Mammary epithelial cell (primary cell): ENCODE results near the gene MBD1.

Experiments
- CTCF ChIP-seq, 2 donors: IDR thresholded peaks in 1 of 2; conservative IDR thresholded peaks in 1 of 2; 2 replicates each; pipeline ENCODE4 v1.5.1; 2011 to 2012; ENCODE audit warnings: inconsistent platforms in 2 of 2, low read length in 2 of 2, mild to moderate bottlenecking in 2 of 2, control low read depth in 1 of 2, low read depth in 1 of 2; ENCODE audit not compliant: insufficient read depth in 1 of 2; ENCODE audit errors: extremely low read depth in 1 of 2
- EZH2 ChIP-seq: IDR thresholded peaks from 2 replicates; pipeline ENCODE4 v1.6.1; 2012; ENCODE audit warnings: low read length, inconsistent platforms, borderline replicate concordance

GRCh38 chr18:50275503-50276036 lies 5.8 kb downstream of the MBD1 start:
- no peak for TF ChIP-seq CTCF (conservative IDR thresholded peaks at IDR 0.05 in 1 of 2, IDR thresholded peaks at IDR 0.05 in 1 of 2; ENCODE audit: extremely low read depth in 1 of 2, insufficient read depth in 1 of 2, low read depth in 1 of 2, low read length in 2 of 2)
- no peak for TF ChIP-seq EZH2
